NCI-H748 (cell line): ENCODE measurements around the gene OGG1.
"Not testable (repeated sequence)": the region's sequence is repeated elsewhere in the genome, so short reads cannot be mapped to it uniquely, and the experiment has no call there.

ENCODE experiments used
- DNase-seq: peaks from one replicate; lab custom pipeline; 2025; ENCODE audit not compliant: unreplicated experiment; lab: John Stamatoyannopoulos, UW

The OGG1 gene

GRCh38 chr3:9760779-9761505 is 11.2 kb downstream of the OGG1 start:
- no peak for DNase-seq

- no peak for DNase-seq
These were observed 12.2 kb downstream of the OGG1 start for GRCh38 chr3:9761919-9762318.

GRCh38 chr3:9762871-9763270 is 13.1 kb downstream of the OGG1 start:
- DNase-seq, result no peak

GRCh38 chr3:9765865-9766264 is 16.1 kb downstream of the OGG1 start:
- no peak for DNase-seq

GRCh38 chr3:9767418-9767817 is 17.7 kb downstream of the OGG1 start:
- DNase-seq, result no peak

GRCh38 chr3:9768141-9768775 is 18.5 kb downstream of the OGG1 start:
- no peak for DNase-seq

GRCh38 chr3:9769012-9769411 is 19.3 kb downstream of the OGG1 start:
- no peak for DNase-seq

- peak; percentile 51 for DNase-seq
These were observed 19.9 kb downstream of the OGG1 start, which contains the start of gene CAMK1 for GRCh38 chr3:9769426-9770275. CAMK1 (minus strand) TSS chr3:9769947; CDS start chr3:9767749, 2,198 bp downstream.

- DNase-seq, result no peak
These were observed 20.6 kb downstream of the OGG1 start for GRCh38 chr3:9770276-9770812.

- not testable (repeated sequence) for DNase-seq
These were observed 21.3 kb downstream of the OGG1 start for GRCh38 chr3:9771007-9771406.

- no peak for DNase-seq
These were observed 27.3 kb downstream of the OGG1 start for GRCh38 chr3:9776896-9777693.

- DNase-seq, result no peak
These were observed 27.9 kb downstream of the OGG1 start for GRCh38 chr3:9777694-9778021.

- DNase-seq, result no peak
These were observed 28.7 kb downstream of the OGG1 start for GRCh38 chr3:9778143-9779074.

- DNase-seq, result no peak
These were observed 29.4 kb downstream of the OGG1 start for GRCh38 chr3:9779075-9779593.

GRCh38 chr3:9779721-9780457 is 30.1 kb downstream of the OGG1 start:
- no peak for DNase-seq

- no peak for DNase-seq
These were observed 30.7 kb downstream of the OGG1 start for GRCh38 chr3:9780458-9780812.

- DNase-seq, result no peak
These were observed 31.2 kb downstream of the OGG1 start for GRCh38 chr3:9780910-9781309.

- no peak for DNase-seq
These were observed 31.8 kb downstream of the OGG1 start for GRCh38 chr3:9781551-9781950.
